ENCODE results near the gene BRCC3. TPM values are rescaled to one million over a fixed set of nuclear protein-coding genes. Genes with fewer than 3 reads are reported as not detected.

BRCC3 gene
- total RNA-seq, 4 donors from 2014 or later = 11.8 to 18.6 (median 17.1) TPM

DNA sequence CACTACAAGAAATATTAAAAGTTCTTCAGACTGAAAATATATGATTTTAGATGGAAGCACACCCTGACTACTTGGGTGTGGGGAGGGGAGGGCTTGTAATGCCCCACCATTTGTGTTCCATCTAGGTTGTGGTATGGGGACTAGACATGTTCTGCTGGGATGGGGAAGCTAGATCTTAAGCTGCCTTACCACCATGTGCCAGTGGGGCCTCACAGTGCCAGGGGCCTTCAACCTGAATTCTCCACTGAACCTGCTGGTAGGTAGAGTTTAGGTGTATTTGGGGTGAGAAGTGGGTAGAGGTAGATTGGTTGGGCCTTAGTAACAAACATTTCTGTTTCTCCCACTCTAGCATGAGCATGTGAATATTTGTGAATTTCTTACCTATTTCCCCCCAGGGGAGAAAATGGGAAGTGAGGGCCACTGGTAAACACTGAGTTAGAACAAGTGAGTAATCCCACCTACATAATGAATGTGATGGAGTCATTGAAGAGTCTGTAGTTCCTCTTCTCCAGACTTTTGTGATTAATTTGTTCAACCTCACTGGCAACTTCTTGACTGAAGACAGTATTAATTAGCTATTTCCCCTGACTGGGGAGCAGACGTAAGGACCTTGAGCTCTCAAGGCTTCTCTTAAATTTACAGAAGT lies 44.0 kb downstream of the BRCC3 start:
- H3K9me3 ChIP-seq = no peaks in the 10 kb centered on the region
- WGBS, 2 donors = 100% methylated on average over 1 of the region's 1 CpG
- no peak overlapping the region for H3K4me3 ChIP-seq
- no peak overlapping the region for H3K27ac ChIP-seq
- no peak for DNase-seq
- no peaks in the 10 kb centered on the region for H3K27me3 ChIP-seq
- TF ChIP-seq, protein P1, sequence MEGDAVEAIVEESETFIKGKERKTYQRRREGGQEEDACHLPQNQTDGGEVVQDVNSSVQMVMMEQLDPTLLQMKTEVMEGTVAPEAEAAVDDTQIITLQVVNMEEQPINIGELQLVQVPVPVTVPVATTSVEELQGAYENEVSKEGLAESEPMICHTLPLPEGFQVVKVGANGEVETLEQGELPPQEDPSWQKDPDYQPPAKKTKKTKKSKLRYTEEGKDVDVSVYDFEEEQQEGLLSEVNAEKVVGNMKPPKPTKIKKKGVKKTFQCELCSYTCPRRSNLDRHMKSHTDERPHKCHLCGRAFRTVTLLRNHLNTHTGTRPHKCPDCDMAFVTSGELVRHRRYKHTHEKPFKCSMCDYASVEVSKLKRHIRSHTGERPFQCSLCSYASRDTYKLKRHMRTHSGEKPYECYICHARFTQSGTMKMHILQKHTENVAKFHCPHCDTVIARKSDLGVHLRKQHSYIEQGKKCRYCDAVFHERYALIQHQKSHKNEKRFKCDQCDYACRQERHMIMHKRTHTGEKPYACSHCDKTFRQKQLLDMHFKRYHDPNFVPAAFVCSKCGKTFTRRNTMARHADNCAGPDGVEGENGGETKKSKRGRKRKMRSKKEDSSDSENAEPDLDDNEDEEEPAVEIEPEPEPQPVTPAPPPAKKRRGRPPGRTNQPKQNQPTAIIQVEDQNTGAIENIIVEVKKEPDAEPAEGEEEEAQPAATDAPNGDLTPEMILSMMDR (IDR thresholded peaks at IDR 0.05) = no peak
- no peak for TF ChIP-seq POLR2A (IDR thresholded peaks at IDR 0.05)
- no peaks in the 10 kb centered on the region for H3K4me1 ChIP-seq
- H3K36me3 ChIP-seq = peaks cover 0 to 42% (median 0%) of the 10 kb centered on the region in 3 donors
- intact Hi-C loops (cut with DNase I) = no loop called here

DNA sequence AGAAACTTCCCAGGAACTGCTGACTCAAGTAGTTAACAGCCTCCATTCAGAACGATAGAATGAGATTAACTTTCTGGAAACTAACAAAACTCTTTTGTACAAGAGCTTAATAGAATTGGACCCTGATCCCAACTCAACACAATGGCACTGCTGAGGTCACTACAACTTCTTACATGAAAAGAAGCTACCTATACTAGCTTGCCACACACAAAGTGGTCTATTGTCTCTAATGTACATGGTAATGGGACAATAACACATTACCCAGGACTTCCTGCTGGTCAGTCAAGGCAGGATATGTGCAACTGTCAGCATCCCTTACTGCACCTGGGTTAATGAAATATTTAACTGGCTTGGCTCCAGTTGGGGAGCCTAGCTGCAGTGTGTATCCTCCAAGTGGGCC lies 56.2 kb downstream of the BRCC3 start:
- H3K27ac ChIP-seq = no peak overlapping the region
- H3K4me1 ChIP-seq = no peaks in the 10 kb centered on the region
- intact Hi-C loops (cut with DNase I) = no loop called here
- H3K4me3 ChIP-seq = no peak overlapping the region
- H3K27me3 ChIP-seq = no peaks in the 10 kb centered on the region
- TF ChIP-seq, protein P1 (IDR thresholded peaks at IDR 0.05) = no peak
- TF ChIP-seq POLR2A (IDR thresholded peaks at IDR 0.05) = no peak
- WGBS, 2 donors = 78 to 89% methylated on average over 1 of the region's 1 CpG
- no peaks in the 10 kb centered on the region for H3K9me3 ChIP-seq
- no peak for DNase-seq
- peaks cover 0 to 11% (median 0%) of the 10 kb centered on the region in 3 donors for H3K36me3 ChIP-seq

DNA sequence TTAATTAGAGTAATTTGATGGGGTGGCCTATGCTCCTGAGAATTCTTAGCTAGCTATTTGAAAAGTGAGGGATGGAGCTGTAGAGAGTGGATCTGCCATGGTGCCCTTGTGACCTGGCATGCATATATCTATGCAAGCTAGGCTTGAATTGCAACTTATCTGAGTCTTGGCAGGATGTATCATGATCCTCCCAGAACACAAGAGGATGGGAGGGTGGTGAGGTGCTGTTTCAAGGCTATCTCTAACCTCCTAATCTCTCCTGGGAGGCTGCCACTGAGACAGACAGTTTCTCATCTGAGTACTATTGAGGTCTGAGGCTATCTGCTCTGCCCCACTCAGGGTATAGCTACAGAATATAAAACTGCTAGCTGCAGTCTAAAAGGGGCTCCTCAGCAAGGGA lies 56.6 kb downstream of the BRCC3 start:
- TF ChIP-seq, protein P1 (IDR thresholded peaks at IDR 0.05) = no peak
- TF ChIP-seq POLR2A (IDR thresholded peaks at IDR 0.05) = no peak
- Histone ChIP-seq H3K36me3 (peaks cover 0 to 11% (median 0%) of the 10 kb centered on the region in 3 donors), H3K27ac (no peak overlapping the region), H3K4me1 (no peaks in the 10 kb centered on the region), H3K9me3 (no peaks in the 10 kb centered on the region), H3K27me3 (no peaks in the 10 kb centered on the region), H3K4me3 (no peak overlapping the region)
- no peak for DNase-seq
- intact Hi-C loops (cut with DNase I) = no loop called here

DNA sequence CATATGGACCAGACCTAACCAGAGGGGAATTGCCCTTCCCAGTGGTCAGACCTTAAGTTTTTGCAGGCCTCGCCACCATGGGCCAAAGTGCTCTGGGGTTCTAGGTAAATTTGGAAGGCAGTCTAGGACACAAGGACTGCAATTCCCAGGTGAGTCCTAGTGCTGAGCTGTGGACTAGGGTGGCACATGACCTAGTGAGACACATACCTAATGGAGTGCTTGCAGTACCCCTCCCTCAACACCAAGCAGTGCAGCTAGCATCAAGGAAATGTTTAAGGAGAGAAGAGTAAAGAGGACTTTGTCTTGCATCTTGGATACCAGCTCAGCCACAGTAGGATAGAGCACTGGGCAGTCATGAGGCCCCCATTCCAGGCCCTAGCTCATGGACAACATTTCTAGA lies 60.8 kb downstream of the BRCC3 start:
- no peaks in the 10 kb centered on the region for H3K9me3 ChIP-seq
- H3K27ac ChIP-seq = no peak overlapping the region
- intact Hi-C loops (cut with DNase I) = no loop called here
- no CpG with 5 or more reads among the region's 1 CpG for WGBS, 2 donors
- no peak for DNase-seq
- TF ChIP-seq, protein P1 (IDR thresholded peaks at IDR 0.05) = no peak
- no peak for TF ChIP-seq POLR2A (IDR thresholded peaks at IDR 0.05)
- H3K4me3 ChIP-seq = no peak overlapping the region
- H3K27me3 ChIP-seq = no peaks in the 10 kb centered on the region
- no peaks in the 10 kb centered on the region for H3K36me3 ChIP-seq
- H3K4me1 ChIP-seq = no peaks in the 10 kb centered on the region

DNA sequence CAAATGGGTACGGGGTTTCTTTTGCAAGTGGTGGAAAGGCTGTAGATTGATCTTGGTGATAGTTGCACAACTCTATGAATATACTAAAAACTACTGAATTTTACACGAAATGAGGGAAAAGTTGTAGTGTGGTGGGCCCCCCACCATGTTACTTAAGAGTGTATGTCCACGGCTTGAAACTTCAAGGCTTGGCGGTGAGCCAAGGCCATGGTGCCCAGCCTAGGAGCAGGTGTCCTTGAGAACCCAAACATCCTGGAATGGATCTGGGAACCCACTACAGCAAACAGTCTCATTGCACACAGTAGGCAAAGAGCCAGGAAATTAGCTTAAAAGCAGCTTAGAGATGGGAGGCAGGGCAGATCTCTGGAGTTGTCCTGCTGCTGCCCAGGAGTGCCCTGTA lies 62.9 kb downstream of the BRCC3 start:
- H3K27ac ChIP-seq = no peak overlapping the region

More for the DNA sequence above, 62.9 kb downstream of the BRCC3 start:
- intact Hi-C loops (cut with DNase I) = no loop called here
- H3K9me3 ChIP-seq = no peaks in the 10 kb centered on the region
- H3K36me3 ChIP-seq = no peaks in the 10 kb centered on the region
- H3K4me3 ChIP-seq = no peak overlapping the region
- TF ChIP-seq POLR2A (IDR thresholded peaks at IDR 0.05) = no peak
- TF ChIP-seq, protein P1 (IDR thresholded peaks at IDR 0.05) = no peak
- H3K4me1 ChIP-seq = no peaks in the 10 kb centered on the region
- no peak for DNase-seq
- H3K27me3 ChIP-seq = no peaks in the 10 kb centered on the region
- 56 to 77% methylated on average over 3 to 4 of the region's 4 CpGs for WGBS, 2 donors

Data from esophagus squamous epithelium (tissue), 5 donors.